Measurements from ENCODE around the gene ADAM21. TPM values are rescaled to one million over a fixed set of nuclear protein-coding genes. Genes with fewer than 3 reads are reported as not detected.
"Not testable (repeated sequence)": the region's sequence is repeated elsewhere in the genome, so short reads cannot be mapped to it uniquely, and the experiment has no call there.

ADAM21 gene
- polyA plus RNA-seq, 1 experiment: 0.26 TPM

GRCh38 chr14:70416725-70417349, 35.1 kb upstream of the ADAM21 start, which contains the start of gene SYNJ2BP:
Gene SYNJ2BP (minus strand): TSS chr14:70417090. CDS start chr14:70416963, 127 bp downstream.
- POLR2A ChIA-PET: no interaction called here
- CTCF ChIA-PET: no interaction called here
- Histone ChIP-seq H3K9me3 (ENCODE audit: control insufficient read depth, insufficient read depth, low read length) (no peaks in the 10 kb centered on the region), H3K27me3 (ENCODE audit: control insufficient read depth, insufficient read depth, low read length) (no peaks in the 10 kb centered on the region), H3K27ac (ENCODE audit: low read depth, low read length) (peak within 1 kb of the TSS; percentile 34), H3K4me3 (ENCODE audit: low read depth, low read length) (peak within 1 kb of the TSS; percentile 97)
- peak; percentile 21 for DNase-seq (ENCODE audit: low read depth, low spot score)
- TF ChIP-seq CTCF (IDR thresholded peaks at IDR 0.05; ENCODE audit: low read depth, low read length): no peak

- H3K27ac ChIP-seq (ENCODE audit: low read depth, low read length); POLR2A ChIA-PET; H3K27me3 ChIP-seq (ENCODE audit: control insufficient read depth, insufficient read depth, low read length); DNase-seq (ENCODE audit: low read depth, low spot score); H3K4me3 ChIP-seq (ENCODE audit: low read depth, low read length); H3K9me3 ChIP-seq (ENCODE audit: control insufficient read depth, insufficient read depth, low read length): not testable (repeated sequence)
- CTCF ChIA-PET: interaction anchor here (0.6 kb wide), 1 partner anchor 333 kb away, joined by 3 read pairs; no protein-coding TSS in a partner anchor
Observed at GRCh38 chr14:70419270-70419931, 32.6 kb upstream of the ADAM21 start.

GRCh38 chr14:70422538-70422937, 29.4 kb upstream of the ADAM21 start:
- DNase-seq (ENCODE audit: low read depth, low spot score): no peak
- Histone ChIP-seq H3K9me3 (ENCODE audit: control insufficient read depth, insufficient read depth, low read length) (no peaks in the 10 kb centered on the region), H3K27ac (ENCODE audit: low read depth, low read length) (no peak overlapping the region), H3K4me3 (ENCODE audit: low read depth, low read length) (no peak overlapping the region), H3K27me3 (ENCODE audit: control insufficient read depth, insufficient read depth, low read length) (no peaks in the 10 kb centered on the region)
- TF ChIP-seq CTCF (IDR thresholded peaks at IDR 0.05; ENCODE audit: low read depth, low read length): no peak
- POLR2A ChIA-PET: no interaction called here
- CTCF ChIA-PET: no interaction called here

GRCh38 chr14:70425354-70425753, 26.6 kb upstream of the ADAM21 start:
- POLR2A ChIA-PET: no interaction called here
- no peaks in the 10 kb centered on the region for H3K27me3 ChIP-seq (ENCODE audit: control insufficient read depth, insufficient read depth, low read length)
- no peaks in the 10 kb centered on the region for H3K9me3 ChIP-seq (ENCODE audit: control insufficient read depth, insufficient read depth, low read length)
- CTCF ChIA-PET: no interaction called here
- H3K27ac ChIP-seq (ENCODE audit: low read depth, low read length): no peak overlapping the region
- DNase-seq (ENCODE audit: low read depth, low spot score): no peak
- no peak for TF ChIP-seq CTCF (IDR thresholded peaks at IDR 0.05; ENCODE audit: low read depth, low read length)
- no peak overlapping the region for H3K4me3 ChIP-seq (ENCODE audit: low read depth, low read length)

- H3K27me3 ChIP-seq (ENCODE audit: control insufficient read depth, insufficient read depth, low read length); H3K4me3 ChIP-seq (ENCODE audit: low read depth, low read length); DNase-seq (ENCODE audit: low read depth, low spot score); H3K9me3 ChIP-seq (ENCODE audit: control insufficient read depth, insufficient read depth, low read length); H3K27ac ChIP-seq (ENCODE audit: low read depth, low read length); CTCF ChIA-PET: not testable (repeated sequence)
- POLR2A ChIA-PET: interaction anchor here (0.6 kb wide), 1 partner anchor 53 kb away, joined by 3 read pairs; no protein-coding TSS in a partner anchor
Observed at GRCh38 chr14:70426555-70426954, 25.4 kb upstream of the ADAM21 start.

GRCh38 chr14:70436867-70437266, 15.1 kb upstream of the ADAM21 start:
- no peak for TF ChIP-seq CTCF (IDR thresholded peaks at IDR 0.05; ENCODE audit: low read depth, low read length)
- ChIA-PET CTCF (no interaction called here), POLR2A (no interaction called here)
- no peak for DNase-seq (ENCODE audit: low read depth, low spot score)
- no peak overlapping the region for H3K27ac ChIP-seq (ENCODE audit: low read depth, low read length)
- H3K4me3 ChIP-seq (ENCODE audit: low read depth, low read length): no peak overlapping the region
- H3K9me3 ChIP-seq (ENCODE audit: control insufficient read depth, insufficient read depth, low read length): peaks cover under 1% of the 10 kb centered on the region; the same call in 1 of the 2 replicates
- H3K27me3 ChIP-seq (ENCODE audit: control insufficient read depth, insufficient read depth, low read length): no peaks in the 10 kb centered on the region

All from AG04450 (cell line).